HG02588 (cell line): ENCODE results near the gene ATP2B3.

Source experiments
- ATAC-seq: cut with Tn5 transposase; IDR thresholded peaks from one replicate; pipeline ENCODE4 v1.9.1; 2021; ENCODE audit warnings: mild to moderate bottlenecking, moderate library complexity; ENCODE audit not compliant: unreplicated experiment

The ATP2B3 gene

GRCh38 chrX:153631907-153632594 is 114.6 kb downstream of the ATP2B3 start:
- no peak for ATAC-seq
